Astrocyte (in vitro differentiated cells and primary cell): ENCODE data around the gene MYOM3. TPM values are rescaled to one million over a fixed set of nuclear protein-coding genes. Genes with fewer than 3 reads are reported as not detected.

Experiments
- DNase-seq: peaks from one replicate; pipeline ENCODE4 v3.0.0-alpha.2; 2010; ENCODE audit warnings: low read depth
- FAIRE-seq: peaks from 2 replicates; lab custom pipeline; 2011; peaks lifted over from hg19 to GRCh38; lab: Jason Lieb, UNC
- H2AFZ ChIP-seq: 2 replicates; pipeline ENCODE4 v1.6.0; 2012; ENCODE audit warnings: low read depth, low read length, inconsistent platforms
- H3K27ac ChIP-seq: 2 replicates; pipeline ENCODE4 v1.5.1; 2011; ENCODE audit warnings: low read depth, low read length, inconsistent platforms
- H3K27me3 ChIP-seq: 2 replicates; pipeline ENCODE4 v1.6.0; 2011; ENCODE audit warnings: low read length, inconsistent platforms; ENCODE audit not compliant: insufficient read depth
- H3K36me3 ChIP-seq: 2 replicates; pipeline ENCODE4 v1.5.1; 2011; ENCODE audit warnings: low read length, inconsistent platforms; ENCODE audit not compliant: insufficient read depth
- H3K4me1 ChIP-seq: 2 replicates; pipeline ENCODE4 v1.5.1; 2011; ENCODE audit warnings: low read length, inconsistent platforms; ENCODE audit not compliant: insufficient read depth
- H3K4me2 ChIP-seq: 2 replicates; pipeline ENCODE4 v1.6.0; 2012; ENCODE audit warnings: low read length, inconsistent platforms
- H3K4me3 ChIP-seq: 2 replicates; pipeline ENCODE4 v1.5.1; 2011; ENCODE audit warnings: low read depth, mild to moderate bottlenecking, low read length, inconsistent platforms; ENCODE audit not compliant: insufficient read depth
- H3K79me2 ChIP-seq: 2 replicates; pipeline ENCODE4 v1.6.0; 2012; ENCODE audit warnings: mild to moderate bottlenecking, low read length, inconsistent platforms; ENCODE audit not compliant: insufficient read depth
- H3K9ac ChIP-seq: 2 replicates; pipeline ENCODE4 v1.6.0; 2012; ENCODE audit warnings: mild to moderate bottlenecking, low read length, inconsistent platforms
- H3K9me3 ChIP-seq: 2 replicates; pipeline ENCODE4 v1.5.1; 2012; ENCODE audit warnings: low read depth, mild to moderate bottlenecking, low read length, inconsistent platforms; ENCODE audit not compliant: insufficient read depth
- H4K20me1 ChIP-seq: 2 replicates; pipeline ENCODE4 v1.6.0; 2012; ENCODE audit warnings: low read length, inconsistent platforms; ENCODE audit not compliant: insufficient read depth
- H3K27ac Mint-ChIP-seq: one replicate; pipeline ENCODE4 v1.8.0; 2021; ENCODE audit warnings: mild to moderate bottlenecking, mixed read lengths; ENCODE audit not compliant: unreplicated experiment
- H3K27me3 Mint-ChIP-seq: one replicate; pipeline ENCODE4 v1.8.0; 2021; ENCODE audit warnings: low read depth, mixed read lengths; ENCODE audit not compliant: unreplicated experiment
- H3K36me3 Mint-ChIP-seq: one replicate; pipeline ENCODE4 v1.8.0; 2021; ENCODE audit warnings: low read depth, mixed read lengths; ENCODE audit not compliant: unreplicated experiment
- H3K4me1 Mint-ChIP-seq: one replicate; pipeline ENCODE4 v1.8.0; 2021; ENCODE audit warnings: low read depth, mixed read lengths; ENCODE audit not compliant: unreplicated experiment
- H3K4me3 Mint-ChIP-seq: one replicate; pipeline ENCODE4 v1.8.0; 2021; ENCODE audit warnings: mild to moderate bottlenecking, moderate library complexity, mixed read lengths; ENCODE audit not compliant: unreplicated experiment
- H3K9me3 Mint-ChIP-seq: one replicate; pipeline ENCODE4 v1.8.0; 2021; ENCODE audit warnings: mild to moderate bottlenecking, mixed read lengths; ENCODE audit not compliant: unreplicated experiment
- EZH2 ChIP-seq: IDR thresholded peaks from 2 replicates; pipeline ENCODE4 v1.6.1; 2012; ENCODE audit warnings: mild to moderate bottlenecking, low read length, inconsistent platforms; ENCODE audit not compliant: insufficient read depth
- total RNA-seq: library from RNA; stranded (reverse); gene quantifications from 2 replicates; pipeline ENCODE4 v1.2.1, GENCODE V29; 2021
- TF ChIP-seq, protein P1 (sequence below): IDR thresholded peaks from 2 replicates; pipeline ENCODE4 v1.5.1; 2011; ENCODE audit warnings: low read depth, mild to moderate bottlenecking, inconsistent platforms, low read length, moderate library complexity; ENCODE audit not compliant: insufficient read depth

Gene MYOM3
- total RNA-seq, 1 donor from 2014 or later: 1.0 TPM

DNA sequence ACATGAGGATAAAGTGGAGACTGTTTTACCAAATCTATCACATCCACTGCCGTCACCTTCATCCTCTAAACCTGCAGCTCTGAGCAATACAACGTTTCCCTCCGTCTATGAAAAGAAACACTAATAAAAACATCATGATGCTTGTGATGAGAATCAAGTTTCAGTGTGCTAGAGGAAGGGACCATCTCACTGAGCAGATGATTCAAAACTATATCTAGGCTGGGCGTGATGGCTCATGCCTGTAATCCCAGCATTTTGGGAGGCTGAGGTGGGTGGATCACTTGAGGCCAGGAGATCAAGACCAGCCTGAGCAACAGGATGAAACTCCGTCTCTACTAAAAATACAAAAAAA, 14.7 kb upstream of the MYOM3 start:
- TF ChIP-seq, protein P1, sequence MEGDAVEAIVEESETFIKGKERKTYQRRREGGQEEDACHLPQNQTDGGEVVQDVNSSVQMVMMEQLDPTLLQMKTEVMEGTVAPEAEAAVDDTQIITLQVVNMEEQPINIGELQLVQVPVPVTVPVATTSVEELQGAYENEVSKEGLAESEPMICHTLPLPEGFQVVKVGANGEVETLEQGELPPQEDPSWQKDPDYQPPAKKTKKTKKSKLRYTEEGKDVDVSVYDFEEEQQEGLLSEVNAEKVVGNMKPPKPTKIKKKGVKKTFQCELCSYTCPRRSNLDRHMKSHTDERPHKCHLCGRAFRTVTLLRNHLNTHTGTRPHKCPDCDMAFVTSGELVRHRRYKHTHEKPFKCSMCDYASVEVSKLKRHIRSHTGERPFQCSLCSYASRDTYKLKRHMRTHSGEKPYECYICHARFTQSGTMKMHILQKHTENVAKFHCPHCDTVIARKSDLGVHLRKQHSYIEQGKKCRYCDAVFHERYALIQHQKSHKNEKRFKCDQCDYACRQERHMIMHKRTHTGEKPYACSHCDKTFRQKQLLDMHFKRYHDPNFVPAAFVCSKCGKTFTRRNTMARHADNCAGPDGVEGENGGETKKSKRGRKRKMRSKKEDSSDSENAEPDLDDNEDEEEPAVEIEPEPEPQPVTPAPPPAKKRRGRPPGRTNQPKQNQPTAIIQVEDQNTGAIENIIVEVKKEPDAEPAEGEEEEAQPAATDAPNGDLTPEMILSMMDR: no peak
- no peak for TF ChIP-seq EZH2
- Mint-ChIP-seq H3K36me3 (no peaks in the 10 kb centered on the region), H3K4me1 (peaks cover 3% of the 10 kb centered on the region), H3K9me3 (peaks cover 8% of the 10 kb centered on the region), H3K27ac (no peak overlapping the region), H3K4me3 (no peak overlapping the region), H3K27me3 (peaks cover 4% of the 10 kb centered on the region)
- no peak overlapping the region for H3K4me3 ChIP-seq
- H3K4me2 ChIP-seq: no peak overlapping the region
- FAIRE-seq (no peak), DNase-seq (no peak)
- no peaks in the 10 kb centered on the region for H3K9me3 ChIP-seq
- H3K27ac ChIP-seq: no peak overlapping the region
- H3K79me2 ChIP-seq: no peaks in the 10 kb centered on the region
- H4K20me1 ChIP-seq: no peaks in the 10 kb centered on the region
- H3K9ac ChIP-seq: no peak overlapping the region
- H3K4me1 ChIP-seq: no peaks in the 10 kb centered on the region
- no peak overlapping the region for H2AFZ ChIP-seq
- H3K36me3 ChIP-seq: no peaks in the 10 kb centered on the region
- no peaks in the 10 kb centered on the region for H3K27me3 ChIP-seq

- Mint-ChIP-seq H3K27ac (no peak overlapping the region), H3K36me3 (no peaks in the 10 kb centered on the region), H3K9me3 (peaks cover 5% of the 10 kb centered on the region), H3K4me3 (no peak overlapping the region), H3K27me3 (peaks cover 7% of the 10 kb centered on the region), H3K4me1 (peaks cover 3% of the 10 kb centered on the region)
- no peaks in the 10 kb centered on the region for H3K9me3 ChIP-seq
- DNase-seq: no peak
- no peaks in the 10 kb centered on the region for H3K79me2 ChIP-seq
- FAIRE-seq: no peak
- no peak overlapping the region for H3K4me3 ChIP-seq
- no peak overlapping the region for H2AFZ ChIP-seq
- no peak overlapping the region for H3K27ac ChIP-seq
- no peak overlapping the region for H3K4me2 ChIP-seq
- no peaks in the 10 kb centered on the region for H4K20me1 ChIP-seq
- no peak overlapping the region for H3K9ac ChIP-seq
- H3K4me1 ChIP-seq: no peaks in the 10 kb centered on the region
- no peaks in the 10 kb centered on the region for H3K27me3 ChIP-seq
- H3K36me3 ChIP-seq: no peaks in the 10 kb centered on the region
- TF ChIP-seq, protein P1: no peak
- TF ChIP-seq EZH2: no peak
Observed at GRCh38 chr1:24126018-24126671, 14.2 kb upstream of the MYOM3 start.

DNA sequence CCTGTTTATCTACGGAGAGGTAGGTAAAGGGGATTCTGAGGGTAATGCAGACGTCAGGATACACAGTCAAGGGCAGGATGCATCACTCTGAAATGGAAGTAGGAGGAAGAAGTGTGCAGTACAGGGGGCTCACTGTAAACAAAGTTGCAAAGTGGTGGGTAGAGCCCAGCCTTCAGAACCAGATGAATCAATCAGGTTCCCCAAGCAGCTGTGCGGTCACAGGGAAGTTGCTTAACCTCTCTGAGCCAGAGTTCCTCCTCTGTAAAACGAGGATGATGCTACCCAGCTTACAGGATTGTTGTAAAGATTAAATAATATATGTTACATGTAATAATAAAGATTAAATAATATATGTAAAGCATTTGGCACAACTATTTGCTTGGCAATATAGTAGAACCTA, 13.5 kb upstream of the MYOM3 start:
- H3K9me3 Mint-ChIP-seq: no peaks in the 10 kb centered on the region

More for the DNA sequence above, 13.5 kb upstream of the MYOM3 start:
- Mint-ChIP-seq H3K36me3 (no peaks in the 10 kb centered on the region), H3K27ac (no peak overlapping the region), H3K4me1 (peaks cover 4% of the 10 kb centered on the region), H3K27me3 (peaks cover 11% of the 10 kb centered on the region), H3K4me3 (no peak overlapping the region)
- DNase-seq (no peak), FAIRE-seq (no peak)
- Histone ChIP-seq H3K4me2 (no peak overlapping the region), H2AFZ (no peak overlapping the region), H3K27me3 (no peaks in the 10 kb centered on the region), H3K4me1 (no peaks in the 10 kb centered on the region), H3K27ac (no peak overlapping the region), H3K4me3 (no peak overlapping the region), H3K36me3 (no peaks in the 10 kb centered on the region), H3K9ac (no peak overlapping the region), H4K20me1 (no peaks in the 10 kb centered on the region), H3K79me2 (no peaks in the 10 kb centered on the region), H3K9me3 (no peaks in the 10 kb centered on the region)
- TF ChIP-seq, protein P1: no peak
- no peak for TF ChIP-seq EZH2
